Right lobe of liver (tissue), 6 donors: ENCODE results near the gene AIG1. TPM values are rescaled to one million over a fixed set of nuclear protein-coding genes. Genes with fewer than 3 reads are reported as not detected.

Experiments used
- ATAC-seq, 4 donors: fragments of 200-7000 bp; cut with Tn5 transposase; one replicate each; pipeline ENCODE4 v1.9.1; 2020; ENCODE audit warnings: mild to moderate bottlenecking in 4 of 4, moderate library complexity in 4 of 4
- DNase-seq, 3 donors: peaks; one replicate each; pipeline ENCODE4 v3.0.0-alpha.2; 2020
- H3K27ac ChIP-seq, 3 donors: fragments of 200-600 bp; one replicate each; pipeline ENCODE4 v1.8.0; 2022
- H3K27me3 ChIP-seq, 2 donors: fragments of 200-600 bp; one replicate each; pipeline ENCODE4 v1.8.0; 2022
- H3K36me3 ChIP-seq, 4 donors: fragments of 200-600 bp; sonication (generic) in 1 of 4; one replicate each; pipeline versions ENCODE4 v1.5.1 to v1.8.0; 2017 to 2022; ENCODE audit warnings: control low read depth in 1 of 4
- H3K4me1 ChIP-seq, 4 donors: fragments of 200-600 bp; sonication (generic) in 1 of 4; one replicate each; pipeline versions ENCODE4 v1.5.1 to v1.8.0; 2017 to 2022; ENCODE audit warnings: control low read depth in 1 of 4
- H3K4me3 ChIP-seq, 3 donors: fragments of 200-600 bp; one replicate each; pipeline ENCODE4 v1.8.0; 2022
- H3K9me3 ChIP-seq, 4 donors: fragments of 200-600 bp; sonication (generic) in 1 of 4; one replicate each; pipeline versions ENCODE4 v1.5.1 to v1.8.0; 2017 to 2022; ENCODE audit warnings: control low read depth in 1 of 4
- CTCF ChIP-seq, 4 donors: fragments of 200-600 bp in 3 of 4; fragments of 450-650 bp in 1 of 4; IDR thresholded peaks; one replicate each; pipeline versions ENCODE4 v1.5.1 to v1.8.0; 2016 to 2022; ENCODE audit warnings: antibody characterized with exemption in 4 of 4, mild to moderate bottlenecking in 2 of 4
- POLR2A ChIP-seq: fragments of 450-650 bp; IDR thresholded peaks from one replicate; pipeline ENCODE4 v1.6.1; 2017; ENCODE audit warnings: antibody characterized with exemption, mild to moderate bottlenecking
- WGBS: methylation state at CpG from one replicate; pipeline ENCODE4 v1.1.6; 2018; ENCODE audit warnings: low coverage, low lambda C conversion rate; ENCODE audit not compliant: insufficient coverage; ENCODE audit errors: missing lambda C conversion rate; 5-methylcytosine and 5-hydroxymethylcytosine counted together
- intact Hi-C, 2 donors: fragments of 100-400 bp; cut with DNase I; formaldehyde crosslinking; loops; one replicate each; pipeline versions ENCODE4 v1.11.2 to v1.14.1; 2022
- total RNA-seq, 6 experiments: library from RNA; depleted of rRNA in 2 of 6; stranded (reverse); fragments of >200 nt in 2 of 6; fragmentation: NEBNext Ultra II Directional in 3 of 6; extraction: Animal tissue kit (Norgen Biotek cat#: 25700) in 3 of 6; gene quantifications; one replicate each; pipeline versions ENCODE4 v1.1.0 to v1.2.4, GENCODE V29; 2016 to 2023
- donor health status: DM: no; HTN: yes; CAD: no.
- donor health status: DM: no; HTN: no; CAD: no.
- donor health status: DM: no; HTN: no; CAD: no.
- donor health status: DM: no; HTN: yes; CAD: no.
- donor health status: DM: no; HTN: yes; CAD: no.

AIG1 gene
- total RNA-seq, 6 experiments from 2014 or later = 81.4 to 151 (median 111) TPM

- WGBS = 93% methylated on average over 3 of the region's 3 CpGs
- ATAC-seq = no peak
- H3K27ac ChIP-seq = no peak overlapping the region
These were observed 90.7 kb downstream of the AIG1 start for GRCh38 chr6:143151381-143151780.

GRCh38 chr6:143155681-143156080 lies 95.0 kb downstream of the AIG1 start:
- Histone ChIP-seq H3K36me3 (no peaks in the 10 kb centered on the region), H3K27me3 (no peaks in the 10 kb centered on the region), H3K27ac (no peak overlapping the region), H3K4me3 (no peak overlapping the region), H3K9me3 (no peaks in the 10 kb centered on the region), H3K4me1 (peaks cover 0 to 14% (median 2%) of the 10 kb centered on the region in 4 donors)
- ATAC-seq = peak in 3 of 4 donors; percentile 29 to 42 (median 38)
- DNase-seq = no peak
- intact Hi-C loops = no loop called here
- 100% methylated on average over 1 of the region's 1 CpG for WGBS
- TF ChIP-seq CTCF (IDR thresholded peaks at IDR 0.05) (no peak), POLR2A (no peak)

More at GRCh38 chr6:143151381-143151780, 90.7 kb downstream of the AIG1 start:
- no peaks in the 10 kb centered on the region for H3K9me3 ChIP-seq
- intact Hi-C loops = no loop called here
- H3K4me3 ChIP-seq = no peak overlapping the region
- no peak for DNase-seq
- H3K27me3 ChIP-seq = no peaks in the 10 kb centered on the region
- no peaks in the 10 kb centered on the region for H3K4me1 ChIP-seq
- no peaks in the 10 kb centered on the region for H3K36me3 ChIP-seq
- TF ChIP-seq POLR2A (no peak), CTCF (IDR thresholded peaks at IDR 0.05) (no peak)

- intact Hi-C loops = no loop called here
- no peaks in the 10 kb centered on the region for H3K9me3 ChIP-seq
- H3K4me3 ChIP-seq = no peak overlapping the region
These were observed 96.4 kb downstream of the AIG1 start for GRCh38 chr6:143157131-143157530.

GRCh38 chr6:143158113-143158581 lies 97.5 kb downstream of the AIG1 start:
- DNase-seq (no peak), ATAC-seq (peak; percentile 64 to 90 (median 76))
- no peaks in the 10 kb centered on the region for H3K27me3 ChIP-seq
- no peaks in the 10 kb centered on the region for H3K36me3 ChIP-seq
- 9% methylated on average over 3 of the region's 3 CpGs for WGBS
- intact Hi-C loops = no loop called here
- no peak overlapping the region for H3K27ac ChIP-seq
- peaks cover 0 to 14% (median 2%) of the 10 kb centered on the region in 4 donors for H3K4me1 ChIP-seq
- H3K9me3 ChIP-seq = no peaks in the 10 kb centered on the region
- H3K4me3 ChIP-seq = no peak overlapping the region
- TF ChIP-seq CTCF (IDR thresholded peaks at IDR 0.05) (no peak), POLR2A (no peak)

More at GRCh38 chr6:143157131-143157530, 96.4 kb downstream of the AIG1 start:
- WGBS = 89% methylated on average over 1 of the region's 2 CpGs
- H3K27ac ChIP-seq = no peak overlapping the region
- H3K4me1 ChIP-seq = peaks cover 0 to 14% (median 2%) of the 10 kb centered on the region in 4 donors
- ATAC-seq (no peak), DNase-seq (no peak)
- H3K27me3 ChIP-seq = no peaks in the 10 kb centered on the region
- TF ChIP-seq CTCF (IDR thresholded peaks at IDR 0.05) (no peak), POLR2A (no peak)
- no peaks in the 10 kb centered on the region for H3K36me3 ChIP-seq
